Measurements from ENCODE around the gene FPR1.

FPR1 gene

DNA sequence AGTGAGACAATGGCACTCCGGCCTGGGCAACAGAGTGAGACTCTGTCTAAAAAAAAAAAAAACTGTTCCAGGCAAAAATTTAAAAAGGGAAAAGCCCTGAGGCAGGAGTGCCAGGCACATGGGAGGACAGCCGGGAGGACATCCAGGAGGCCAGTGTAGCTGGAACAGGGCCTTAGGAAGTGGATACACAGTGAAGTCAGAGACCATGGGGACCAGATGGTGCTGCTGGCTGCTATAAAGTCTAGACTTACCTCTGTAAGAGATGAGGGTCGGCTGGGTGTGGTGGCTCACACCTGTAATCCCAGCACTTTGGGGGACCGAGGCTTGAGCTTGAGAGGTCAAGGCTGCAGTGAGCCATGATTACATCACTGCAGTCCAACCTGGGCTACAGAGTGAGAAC lies 42.9 kb downstream of the FPR1 start:
- in situ Hi-C loops (cut with MboI; ENCODE audit: low sequenced_read_pairs), result no loop called here

DNA sequence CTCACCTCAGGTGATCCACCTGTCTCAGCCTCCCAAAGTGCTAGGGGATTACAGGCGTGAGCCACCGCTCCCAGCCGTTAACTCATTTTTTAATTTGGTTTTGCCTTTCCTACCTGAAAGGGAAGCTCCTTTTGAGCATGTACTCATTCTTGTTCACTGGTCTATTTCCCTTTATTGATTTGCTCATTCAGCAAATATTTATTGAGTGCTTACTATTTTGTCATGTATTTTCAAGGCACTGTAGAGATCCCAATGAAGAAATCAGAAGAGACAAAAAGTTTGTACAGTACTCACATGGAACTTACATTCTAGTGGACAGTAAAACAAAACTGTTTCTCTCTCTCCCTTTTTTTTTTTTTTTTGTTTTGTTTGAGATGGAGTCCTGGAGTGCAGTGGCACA lies 44.8 kb downstream of the FPR1 start:
- in situ Hi-C loops (cut with MboI; ENCODE audit: low sequenced_read_pairs), result no loop called here

DNA sequence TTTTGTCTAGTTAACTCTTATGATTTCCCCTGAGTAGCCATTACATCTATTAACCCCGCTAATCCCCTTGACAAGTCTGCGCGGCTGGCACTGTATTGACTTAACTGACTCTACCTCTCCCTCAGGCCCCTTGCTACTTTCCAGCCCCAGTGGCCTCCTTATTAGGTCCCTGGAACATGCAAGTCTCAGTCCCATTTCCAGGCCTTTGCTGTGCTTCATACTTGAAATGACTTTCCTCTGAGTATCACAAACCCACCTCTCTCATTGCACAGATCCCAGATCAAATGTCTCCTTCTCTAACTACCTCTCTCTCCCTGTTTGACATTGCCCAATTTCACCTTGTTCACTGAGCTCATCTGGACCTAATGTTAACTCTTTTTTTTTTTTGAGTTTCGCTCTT lies 45.4 kb downstream of the FPR1 start:
- in situ Hi-C loops (cut with MboI; ENCODE audit: low sequenced_read_pairs), result no loop called here

DNA sequence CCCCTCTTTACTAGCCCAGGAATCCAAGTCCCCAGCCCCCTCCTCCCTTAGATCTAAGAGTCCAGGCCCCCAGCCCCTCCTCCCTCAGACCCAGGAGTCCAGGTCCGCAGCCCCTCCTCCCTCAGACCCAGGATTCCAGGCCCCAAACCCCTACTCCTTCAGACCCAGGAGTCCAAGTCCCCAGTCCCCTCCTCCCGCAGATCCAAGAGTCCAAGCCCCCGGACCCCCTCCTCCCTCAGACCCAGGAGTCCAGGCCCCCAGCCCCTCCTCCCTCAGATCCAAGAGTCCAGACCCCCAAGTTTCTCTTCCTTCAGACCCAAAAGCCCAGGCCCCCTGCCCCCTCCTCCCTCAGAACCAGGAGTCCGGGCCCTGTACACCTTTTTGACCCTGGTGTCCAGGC lies 47.1 kb downstream of the FPR1 start:
- in situ Hi-C loops (cut with MboI; ENCODE audit: low sequenced_read_pairs), result no loop called here

DNA sequence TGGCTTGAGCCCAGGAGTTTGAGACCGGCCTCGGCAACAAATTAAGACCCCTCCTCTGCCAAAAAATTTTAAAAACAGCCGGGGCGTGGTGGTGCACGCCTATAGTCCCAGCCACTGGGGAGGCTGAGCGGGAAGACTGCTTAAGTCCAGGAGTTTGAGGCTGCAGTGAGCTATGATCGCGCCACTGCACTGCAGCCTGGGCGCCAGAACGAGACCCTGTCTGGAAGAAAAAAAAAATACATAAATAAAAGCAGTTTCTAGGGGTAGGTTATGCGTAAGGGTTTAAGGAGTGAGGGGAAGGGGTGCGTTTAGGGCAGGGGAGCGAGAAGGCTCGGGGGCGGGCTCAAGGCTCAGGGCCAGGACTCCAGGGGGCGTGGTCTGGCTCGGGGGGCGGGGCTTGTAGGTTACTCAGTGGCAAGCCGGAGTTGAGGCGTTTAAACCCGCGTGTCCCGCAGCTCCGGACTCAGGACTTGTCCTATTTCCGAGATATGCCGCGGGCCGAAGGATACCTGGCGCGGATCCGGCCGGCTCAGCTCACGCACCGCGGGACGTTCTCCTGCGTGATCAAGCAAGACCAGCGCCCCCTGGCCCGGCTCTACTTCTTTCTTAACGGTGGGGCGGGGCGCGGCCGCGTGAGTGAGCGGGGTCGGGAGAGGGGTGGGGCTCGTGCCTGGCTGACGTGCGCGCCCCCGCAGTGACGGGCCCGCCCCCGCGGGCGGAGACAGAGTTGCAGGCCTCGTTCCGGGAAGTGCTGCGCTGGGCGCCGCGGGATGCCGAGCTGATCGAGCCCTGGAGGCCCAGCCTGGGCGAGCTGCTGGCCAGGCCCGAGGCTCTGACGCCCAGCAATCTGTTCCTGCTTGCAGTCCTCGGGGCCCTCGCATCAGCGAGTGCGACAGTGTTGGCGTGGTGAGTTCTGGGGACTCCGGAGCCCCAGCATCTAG lies 47.8 kb downstream of the FPR1 start:
- in situ Hi-C loops (cut with MboI; ENCODE audit: low sequenced_read_pairs), result no loop called here

DNA sequence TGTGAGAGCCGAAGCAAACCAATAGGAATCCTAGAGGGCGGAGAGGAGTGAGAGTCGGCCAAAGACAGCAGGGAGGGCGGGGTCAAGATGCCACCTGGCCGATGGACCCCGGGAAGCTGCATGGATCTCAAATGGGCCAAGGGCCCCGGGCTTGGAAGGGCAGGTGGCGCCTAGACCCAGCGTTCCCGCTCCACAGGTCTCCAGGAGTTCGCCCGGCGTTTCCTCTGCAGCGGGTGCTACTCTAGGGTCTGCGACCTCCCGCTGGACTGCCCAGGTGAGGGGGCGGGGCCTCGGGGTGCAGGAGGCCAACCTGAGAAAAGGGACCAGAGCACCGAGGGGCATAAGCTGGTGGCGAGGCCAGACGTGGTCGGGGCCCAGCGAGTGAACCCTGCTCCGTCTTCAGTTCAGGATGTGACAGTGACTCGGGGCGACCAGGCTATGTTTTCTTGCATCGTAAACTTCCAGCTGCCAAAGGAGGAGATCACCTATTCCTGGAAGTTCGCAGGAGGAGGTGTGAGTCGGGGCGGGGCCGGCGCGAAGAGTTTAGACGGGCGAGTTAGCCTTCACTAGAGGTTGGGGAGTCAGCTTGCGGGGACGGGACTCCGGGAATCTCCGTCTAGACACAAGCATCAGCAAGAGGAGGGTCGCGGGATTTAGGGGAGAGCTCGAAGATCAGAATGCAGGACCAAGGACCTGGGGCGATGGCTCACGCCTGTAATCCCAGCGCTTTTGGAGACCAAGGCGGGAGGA lies 48.7 kb downstream of the FPR1 start:
- in situ Hi-C loops (cut with MboI; ENCODE audit: low sequenced_read_pairs), result no loop called here

DNA sequence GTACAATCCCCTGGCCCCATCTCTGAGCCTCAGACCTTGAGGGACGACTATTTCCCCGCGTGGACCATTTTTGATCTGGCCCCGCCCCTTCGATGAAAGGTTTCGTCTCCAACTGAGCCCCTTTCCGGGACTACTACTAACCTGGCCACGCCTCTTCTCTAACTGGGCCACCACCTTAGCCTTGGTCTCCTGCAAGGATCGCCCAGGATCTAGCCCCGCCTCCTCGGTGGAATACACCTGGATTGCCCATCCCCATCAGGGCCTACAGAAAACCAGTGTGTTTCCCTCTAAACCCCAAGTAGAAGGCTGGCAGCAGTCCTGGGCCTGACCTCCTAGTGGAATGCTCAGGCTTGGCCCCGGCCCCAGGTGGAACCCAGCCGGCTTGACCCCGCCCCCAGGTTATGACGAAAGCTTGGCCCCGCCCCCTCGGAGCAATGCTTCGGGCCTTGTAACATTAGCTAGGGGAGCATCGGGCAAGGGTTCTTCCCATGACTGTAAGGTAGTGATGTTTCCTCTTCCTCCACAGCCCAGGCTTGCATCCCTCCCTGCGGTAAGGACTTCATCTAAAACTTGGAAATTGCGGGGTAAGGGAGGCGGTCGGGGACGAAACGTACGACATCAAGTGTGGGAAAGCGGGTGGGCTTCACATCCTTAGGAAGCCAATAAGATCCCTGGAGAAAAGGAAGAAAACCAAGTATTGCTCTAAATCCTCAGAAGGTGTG lies 49.4 kb downstream of the FPR1 start:
- in situ Hi-C loops (cut with MboI; ENCODE audit: low sequenced_read_pairs), result no loop called here

DNA sequence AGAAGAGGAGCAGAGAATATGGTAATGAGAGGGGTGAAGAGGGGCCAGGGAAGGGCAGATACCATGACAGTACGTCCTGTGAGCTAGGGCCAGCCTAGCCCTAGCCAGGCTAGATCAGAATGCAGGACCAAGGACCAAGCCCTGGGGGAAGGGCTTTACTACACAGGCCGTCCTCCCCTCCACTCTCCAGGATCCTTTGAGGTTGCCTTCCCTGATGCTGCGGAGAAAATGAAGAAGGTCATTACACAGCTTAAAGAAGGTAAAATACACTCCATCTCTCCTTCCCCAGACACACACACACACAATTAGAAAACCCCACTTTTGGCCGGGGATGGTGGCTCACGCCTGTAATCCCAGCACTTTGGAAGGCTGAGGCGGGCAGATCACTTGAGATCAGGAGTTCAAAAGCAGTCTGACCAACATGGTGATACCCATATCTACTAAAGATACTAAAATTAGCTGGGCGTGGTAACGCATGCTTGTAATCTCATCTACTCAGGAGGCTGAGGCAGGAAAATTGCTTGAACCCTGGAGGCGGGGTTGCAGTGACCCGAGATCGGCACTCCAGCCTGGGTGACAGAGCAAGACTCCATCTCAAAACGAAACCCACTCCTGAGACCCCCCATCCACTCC lies 50.1 kb downstream of the FPR1 start:
- in situ Hi-C loops (cut with MboI; ENCODE audit: low sequenced_read_pairs), result no loop called here

DNA sequence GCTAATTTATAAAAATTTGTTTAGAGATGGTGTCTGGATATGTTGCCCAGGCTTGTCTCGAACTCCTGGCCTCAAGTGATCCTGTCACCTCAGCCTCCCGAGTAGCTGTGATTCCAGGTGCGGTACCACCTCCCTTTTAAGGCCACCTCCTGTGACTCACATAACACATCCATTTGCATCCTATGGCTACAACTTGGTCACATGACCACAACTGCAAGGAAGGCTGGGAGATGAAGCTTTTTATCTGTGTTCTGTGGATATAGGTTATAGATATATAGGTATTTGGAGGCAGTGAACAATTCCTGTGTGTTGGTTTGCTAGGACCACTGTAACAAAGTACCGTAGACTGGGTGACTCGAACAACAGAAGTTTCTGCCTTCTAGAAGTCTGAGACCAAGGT lies 52.5 kb downstream of the FPR1 start:
- in situ Hi-C loops (cut with MboI; ENCODE audit: low sequenced_read_pairs), result no loop called here

DNA sequence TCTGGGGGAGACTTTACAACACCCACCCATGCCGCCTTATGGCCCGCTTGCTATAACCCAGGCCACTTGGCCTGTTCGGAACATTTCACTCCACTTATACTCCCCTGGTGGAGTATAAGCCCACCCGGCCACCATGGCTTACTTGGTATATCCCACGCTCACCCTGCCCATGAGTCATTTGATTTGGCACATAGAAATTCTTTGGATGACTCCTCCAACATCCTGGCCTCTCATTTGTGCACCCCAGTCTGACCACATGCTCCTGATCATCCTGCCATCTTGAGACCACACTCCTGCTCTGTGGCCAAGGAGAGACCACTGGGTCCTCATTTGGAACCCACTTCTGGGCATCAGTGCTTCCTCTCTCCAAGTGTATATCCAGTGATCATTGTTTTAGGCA lies 53.4 kb downstream of the FPR1 start:
- in situ Hi-C loops (cut with MboI; ENCODE audit: low sequenced_read_pairs), result no loop called here

DNA sequence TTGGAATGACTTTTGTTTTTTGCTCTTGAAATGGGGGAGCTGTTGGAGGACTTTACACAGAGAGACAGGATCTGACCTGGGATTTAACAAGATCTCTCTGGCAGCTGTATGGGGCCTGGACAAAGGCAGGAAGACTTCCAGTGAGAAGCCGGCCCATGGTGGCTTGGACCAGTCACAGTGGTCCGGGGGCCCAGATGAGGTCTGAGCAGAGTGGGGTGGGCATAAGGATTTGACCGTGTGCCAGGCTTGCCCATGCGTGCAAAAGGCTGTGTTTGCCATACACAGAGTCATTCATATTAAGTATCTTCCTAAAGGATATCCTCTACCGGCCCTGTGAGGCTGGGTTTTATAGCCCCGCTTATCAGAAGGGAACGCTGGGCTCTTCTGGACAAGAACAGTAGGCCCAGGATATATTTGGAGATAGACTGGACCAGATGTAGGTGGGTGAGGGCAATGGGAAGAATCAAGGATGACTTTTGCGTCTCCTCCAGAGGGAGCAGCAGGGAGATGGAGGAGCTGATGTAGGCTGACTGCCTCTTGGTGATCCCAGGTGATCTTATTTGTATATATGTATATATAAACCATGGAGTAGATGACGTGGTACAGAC lies 54.4 kb downstream of the FPR1 start:
- in situ Hi-C loops (cut with MboI; ENCODE audit: low sequenced_read_pairs), result no loop called here

DNA sequence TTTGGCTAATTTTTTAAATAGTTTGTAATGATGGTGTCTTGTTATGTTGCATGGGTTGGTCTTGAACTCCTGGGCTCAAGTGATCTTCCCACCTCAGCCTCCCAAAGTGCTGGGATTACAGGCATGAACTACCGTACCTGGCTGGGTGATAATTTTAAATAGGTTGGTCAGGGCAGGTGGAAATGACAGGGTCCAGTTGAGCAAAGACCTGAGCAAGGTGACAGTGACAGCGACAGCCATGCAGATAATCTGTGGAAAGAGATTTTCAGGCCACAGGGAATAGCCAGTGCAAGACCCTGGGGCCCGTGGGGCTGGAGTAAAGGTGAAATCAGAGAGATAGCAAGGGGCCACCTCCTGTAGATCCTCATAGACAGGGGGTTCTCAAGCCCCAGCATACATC lies 55.1 kb downstream of the FPR1 start:
- in situ Hi-C loops (cut with MboI; ENCODE audit: low sequenced_read_pairs), result no loop called here

Measured in HL-60/S4 (cell line).